HCT116 (cell line): Measurements from ENCODE around the gene FAT2. TPM values are rescaled to one million over a fixed set of nuclear protein-coding genes. Genes with fewer than 3 reads are reported as not detected.

ENCODE experiments used
- ATAC-seq: fragments of 200-7000 bp; cut with Tn5 transposase; 2 replicates; pipeline ENCODE4 v1.9.1; 2020; ENCODE audit warnings: mild to moderate bottlenecking, moderate library complexity
- BruUV-seq: library from RNA; stranded (reverse); fragments of 400-500 nt; replicated peaks from 2 replicates; lab custom pipeline; 2021; lab: Mats Ljungman, UMichigan
- CTCF ChIA-PET: fragments of 300-600 bp; sonication (Branson Sonifier 250); formaldehyde crosslinking; loops from one replicate; lab custom pipeline; 2021; ENCODE audit warnings: antibody characterized with exemption; lab: Charles Lee
- POLR2A ChIA-PET: fragments of 300-600, 350-600 bp; sonication (Branson Sonifier 250); formaldehyde crosslinking; loops from one replicate; lab custom pipeline; 2021; ENCODE audit warnings: antibody characterized with exemption; lab: Charles Lee
- RAD21 ChIA-PET, 2 experiments: fragments of 300-600 bp; sonication (Branson Sonifier 250); formaldehyde crosslinking; loops; one replicate each; lab custom pipeline; 2023; ENCODE audit warnings: low total read pairs in 2 of 2; ENCODE audit not compliant: uncharacterized antibody in 2 of 2, unreplicated experiment in 2 of 2, low non-redundant PET in 1 of 2; lab: Charles Lee
- DNase-seq: peaks from one replicate; pipeline ENCODE4 v3.0.0-alpha.2; 2010; ENCODE audit warnings: low read depth, low spot score
- H2AFZ ChIP-seq: fragments of 200-600 bp; shearing (Covaris generic), sonication (generic); 2 replicates; pipeline ENCODE4 v1.6.1; 2017; ENCODE audit warnings: low read depth, mixed run types, mixed read lengths, antibody characterized with exemption, low read length; ENCODE audit not compliant: poor library complexity, severe bottlenecking
- H3K27ac ChIP-seq: 2 replicates; pipeline ENCODE4 v1.5.1; 2012; ENCODE audit warnings: low read depth, low read length
- H3K27me3 ChIP-seq: fragments of 200-600 bp; sonication (generic); 2 replicates; pipeline ENCODE4 v1.6.1; 2016; ENCODE audit warnings: mixed run types, low read length, mixed read lengths; ENCODE audit not compliant: insufficient read depth
- H3K36me3 ChIP-seq, 2 experiments: fragments of 200-500 bp in 1 of 2; fragments of 200-600 bp in 1 of 2; sonication (Bioruptor generic) in 1 of 2; sonication (generic) in 1 of 2; 2 replicates each; pipeline versions ENCODE4 v1.5.1 to v1.6.1; 2014 to 2016; ENCODE audit warnings: low read length in 2 of 2, inconsistent platforms in 1 of 2, mixed read lengths in 1 of 2, mixed run types in 1 of 2; ENCODE audit not compliant: insufficient read depth in 2 of 2, control insufficient read depth in 1 of 2
- H3K4me1 ChIP-seq, 2 experiments: fragments of 200-600 bp in 1 of 2; sonication (generic) in 1 of 2; 2 replicates each; pipeline versions ENCODE4 v1.5.1 to v1.6.1; 2012 to 2017; ENCODE audit warnings: low read length in 2 of 2, inconsistent platforms in 1 of 2, mild to moderate bottlenecking in 1 of 2, mixed read lengths in 1 of 2, mixed run types in 1 of 2, moderate library complexity in 1 of 2; ENCODE audit not compliant: insufficient read depth in 2 of 2, control insufficient read depth in 1 of 2
- H3K4me2 ChIP-seq: fragments of 200-600 bp; sonication (generic); 2 replicates; pipeline ENCODE4 v1.6.1; 2017; ENCODE audit warnings: mixed run types, low read length, mixed read lengths
- H3K4me3 ChIP-seq, 2 experiments: fragments of 200-600 bp in 1 of 2; sonication (generic) in 1 of 2; replicated peaks in 1 of 2; 2 replicates each; pipeline ENCODE4 v1.5.1; 2011 to 2016; ENCODE audit warnings: low read length in 2 of 2, control low read depth in 1 of 2, low read depth in 1 of 2, mild to moderate bottlenecking in 1 of 2, mixed read lengths in 1 of 2, mixed run types in 1 of 2
- H3K79me2 ChIP-seq: fragments of 200-600 bp; sonication (generic); 2 replicates; pipeline ENCODE4 v1.6.1; 2017; ENCODE audit warnings: mild to moderate bottlenecking, mixed run types, low read length, moderate library complexity, mixed read lengths; ENCODE audit not compliant: insufficient read depth
- H3K9ac ChIP-seq: fragments of 200-600 bp; sonication (generic); 2 replicates; pipeline ENCODE4 v1.6.1; 2016; ENCODE audit warnings: low read length, mixed read lengths
- H3K9me2 ChIP-seq: fragments of 200-600 bp; sonication (generic), shearing (Covaris generic); 2 replicates; pipeline ENCODE4 v1.6.1; 2017; ENCODE audit warnings: mixed run types, mild to moderate bottlenecking, moderate library complexity; ENCODE audit not compliant: insufficient read depth
- H3K9me3 ChIP-seq, 2 experiments: fragments of 200-500 bp in 1 of 2; fragments of 200-600 bp in 1 of 2; sonication (Bioruptor generic) in 1 of 2; sonication (generic) in 1 of 2; 2 replicates each; pipeline ENCODE4 v1.6.1; 2014 to 2017; ENCODE audit warnings: low read length in 2 of 2, mixed read lengths in 2 of 2, inconsistent platforms in 1 of 2, low read depth in 1 of 2, mild to moderate bottlenecking in 1 of 2, mixed run types in 1 of 2, moderate library complexity in 1 of 2; ENCODE audit not compliant: control insufficient read depth in 1 of 2, insufficient read depth in 1 of 2
- H4K20me1 ChIP-seq: fragments of 200-600 bp; sonication (generic), shearing (Covaris generic); 2 replicates; pipeline ENCODE4 v1.6.1; 2017; ENCODE audit warnings: mixed run types, mild to moderate bottlenecking, moderate library complexity; ENCODE audit not compliant: insufficient read depth
- FOSL1 ChIP-seq: IDR thresholded peaks from 2 replicates; pipeline ENCODE4 v1.6.1; 2012; ENCODE audit warnings: low read depth
- RAD21 ChIP-seq: IDR thresholded peaks from 2 replicates; pipeline ENCODE4 v1.6.1; 2012; ENCODE audit warnings: low read depth, mild to moderate bottlenecking
- SIN3A ChIP-seq: IDR thresholded peaks from 2 replicates; pipeline ENCODE4 v1.6.1; 2012; ENCODE audit warnings: low read depth
- SRF ChIP-seq: IDR thresholded peaks from 2 replicates; pipeline ENCODE4 v1.6.1; 2012; ENCODE audit warnings: low read depth
- TCF7L2 ChIP-seq: IDR thresholded peaks from 2 replicates; pipeline ENCODE4 v1.7.0; 2011; ENCODE audit warnings: borderline replicate concordance, inconsistent platforms; ENCODE audit not compliant: insufficient read depth, insufficient read length; ENCODE audit errors: extremely low read depth
- ZFX ChIP-seq: fragments of 450-650 bp; IDR thresholded peaks from 2 replicates; pipeline ENCODE4 v1.6.1; 2017
- ZNF274 ChIP-seq: fragments of 200-500 bp; sonication (Bioruptor generic); IDR thresholded peaks from 2 replicates; pipeline ENCODE4 v1.6.1; 2014; ENCODE audit warnings: mild to moderate bottlenecking, low read depth, low read length, inconsistent platforms
- intact Hi-C: fragments of 100-400 bp; cut with micrococcal nuclease; formaldehyde crosslinking; loops from 2 replicates; pipeline ENCODE4 v1.10.0; 2022
- total RNA-seq: library from RNA; stranded (reverse); gene quantifications from one replicate; pipeline ENCODE4 v1.2.1, GENCODE V29; 2021; ENCODE audit not compliant: unreplicated experiment
- TF ChIP-seq, protein P1 (sequence below): IDR thresholded peaks from 2 replicates; pipeline ENCODE4 v1.6.1; 2012

Gene FAT2
- total RNA-seq, 1 experiment from 2014 or later, result 0.05 TPM

DNA sequence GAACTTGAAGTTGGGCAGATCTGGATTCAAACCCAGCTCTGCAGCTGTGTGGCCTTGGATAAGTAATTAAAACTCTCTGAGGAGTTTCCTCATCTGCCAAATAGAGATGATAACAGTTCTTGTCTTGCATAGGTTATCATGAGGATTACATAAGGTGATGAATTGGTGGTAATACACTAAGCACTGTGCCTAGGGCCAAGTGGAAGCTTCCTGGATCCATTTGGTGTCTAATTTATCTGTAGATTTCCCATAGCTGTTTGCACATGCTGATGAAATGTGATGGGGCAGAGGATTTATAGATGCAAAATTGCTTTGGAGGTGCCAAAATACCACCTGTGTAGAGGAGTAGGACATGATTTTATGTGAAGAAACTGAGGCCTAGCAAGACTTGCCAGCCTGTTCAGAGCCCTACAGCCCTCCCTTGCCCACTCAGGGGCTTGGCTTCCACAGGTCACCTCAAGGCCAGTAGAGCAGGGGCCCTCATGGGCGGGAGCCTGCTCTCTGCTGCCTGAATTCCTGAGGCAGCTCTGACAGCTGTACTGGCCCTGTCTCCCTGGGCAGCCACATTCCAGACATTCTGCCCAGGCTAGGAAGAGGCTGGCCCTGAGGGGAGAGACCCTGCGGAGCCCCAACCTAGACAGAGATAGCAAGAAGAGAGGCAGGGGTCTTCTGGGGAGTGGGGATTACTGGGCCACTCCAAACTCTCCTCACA lies 5.9 kb upstream of the FAT2 start:
- no TSS peak for BruUV-seq
- ATAC-seq (no peak), DNase-seq (no peak)
- Histone ChIP-seq H3K9me3 (no peaks in the 10 kb centered on the region), H3K4me2 (no peak overlapping the region), H3K27ac (no peak overlapping the region), H3K4me1 (peaks cover 4 to 6% of the 10 kb centered on the region in 2 experiments; a peak in 2 of 4 replicates), H4K20me1 (no peaks in the 10 kb centered on the region), H3K9me2 (no peaks in the 10 kb centered on the region), H3K36me3 (no peaks in the 10 kb centered on the region)
- POLR2A ChIA-PET, result no interaction called here
- RAD21 ChIA-PET, result no interaction called here
- intact Hi-C loops, result no loop called here
- TF ChIP-seq SRF (no peak), FOSL1 (no peak), TCF7L2 (no peak), ZFX (no peak), SIN3A (no peak), ZNF274 (no peak)
- TF ChIP-seq, protein P1, sequence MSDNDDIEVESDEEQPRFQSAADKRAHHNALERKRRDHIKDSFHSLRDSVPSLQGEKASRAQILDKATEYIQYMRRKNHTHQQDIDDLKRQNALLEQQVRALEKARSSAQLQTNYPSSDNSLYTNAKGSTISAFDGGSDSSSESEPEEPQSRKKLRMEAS, result no peak
- TF ChIP-seq, all 23 proteins: peak for 0
- Histone ChIP-seq H3K4me3 (no peak overlapping the region), H3K9ac (no peak overlapping the region), H2AFZ (no peak overlapping the region), H3K79me2 (no peaks in the 10 kb centered on the region), H3K27me3 (no peaks in the 10 kb centered on the region; the same call in 1 of the 2 replicates)
- CTCF ChIA-PET, result no interaction called here

DNA sequence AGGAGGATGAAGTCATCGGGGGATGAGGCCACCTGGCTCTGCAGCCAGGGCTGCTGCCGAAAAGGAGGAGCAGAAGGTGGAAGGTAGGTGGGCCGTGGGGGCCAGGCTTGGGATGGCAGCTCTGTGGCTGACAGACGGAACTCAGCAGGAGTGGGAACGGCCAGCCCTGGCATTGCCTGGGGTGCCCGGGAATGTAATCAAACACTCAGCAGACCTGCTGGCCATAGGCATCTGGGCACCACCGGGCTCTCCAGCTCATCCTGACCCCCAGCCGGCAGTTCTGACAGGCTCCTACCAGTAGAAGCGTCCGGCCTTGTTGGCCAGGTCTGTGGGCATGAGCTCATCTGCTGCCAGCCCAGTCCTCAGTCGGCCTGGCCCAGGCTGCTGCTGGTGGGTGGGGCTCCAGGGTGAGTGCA lies 4.3 kb upstream of the FAT2 start:
- no peak overlapping the region for H3K9ac ChIP-seq
- H2AFZ ChIP-seq, result no peak overlapping the region
- H3K4me1 ChIP-seq, result peaks cover 4 to 6% of the 10 kb centered on the region in 2 experiments; a peak in 2 of 4 replicates
- no peak for ATAC-seq
- no peak overlapping the region for H3K27ac ChIP-seq
- RAD21 ChIA-PET, result no interaction called here
- intact Hi-C loops, result no loop called here
- H3K4me3 ChIP-seq, result no peak overlapping the region
- no peaks in the 10 kb centered on the region for H3K9me3 ChIP-seq
- no peak for DNase-seq
- H3K79me2 ChIP-seq, result no peaks in the 10 kb centered on the region
- no TSS peak for BruUV-seq
- CTCF ChIA-PET, result no interaction called here
- H3K9me2 ChIP-seq, result no peaks in the 10 kb centered on the region
- no peak for TF ChIP-seq RAD21
- POLR2A ChIA-PET, result no interaction called here
- H3K4me2 ChIP-seq, result no peak overlapping the region
- H3K27me3 ChIP-seq, result no peaks in the 10 kb centered on the region
- no peaks in the 10 kb centered on the region for H3K36me3 ChIP-seq
- H4K20me1 ChIP-seq, result no peaks in the 10 kb centered on the region
